GM12864 (cell line): ENCODE measurements around the gene KANSL1.

Experiments used
- DNase-seq: peaks from one replicate; pipeline ENCODE4 v3.0.0-alpha.2; 2011; ENCODE audit warnings: low read depth
- H3K4me3 ChIP-seq: 2 replicates; pipeline ENCODE4 v1.5.1; 2011; ENCODE audit warnings: mild to moderate bottlenecking, low read depth, low read length, control low read depth
- TF ChIP-seq, protein P1 (sequence below): IDR thresholded peaks from 2 replicates; pipeline ENCODE4 v1.5.1; 2011; ENCODE audit warnings: low read depth, mild to moderate bottlenecking, moderate library complexity, low read length, control low read depth, inconsistent platforms; ENCODE audit errors: missing control alignments

Gene KANSL1

DNA sequence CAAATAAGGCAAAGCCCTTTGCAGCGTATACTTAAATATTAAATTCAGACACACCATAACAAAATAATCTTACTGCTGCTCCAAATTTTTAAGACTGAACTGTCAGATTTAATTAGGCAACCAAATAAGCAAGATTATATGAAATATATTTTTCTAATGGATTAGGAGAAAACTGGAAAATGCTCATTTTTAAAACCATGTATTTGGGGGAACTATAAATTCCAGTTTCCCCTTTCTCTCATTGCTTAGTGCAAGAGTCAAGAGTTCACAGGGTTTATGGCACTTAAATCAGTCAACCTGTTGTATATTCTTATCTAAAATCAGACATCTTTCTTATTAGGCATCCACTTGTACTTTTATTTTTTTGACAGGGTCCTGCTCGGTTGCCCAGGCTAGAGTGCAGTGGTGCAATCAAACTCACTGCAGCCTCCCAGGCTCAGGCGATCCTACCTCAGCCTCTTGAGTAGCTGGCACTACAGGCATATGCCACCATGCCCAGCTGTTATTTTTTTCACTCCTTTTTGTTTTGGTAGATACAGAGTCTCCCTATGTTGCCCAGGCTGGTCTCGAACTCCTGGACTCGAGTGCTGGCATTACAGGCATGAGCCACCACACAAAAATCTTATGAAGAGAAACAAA, 2.1 kb upstream of the KANSL1 start:
- TF ChIP-seq, protein P1, sequence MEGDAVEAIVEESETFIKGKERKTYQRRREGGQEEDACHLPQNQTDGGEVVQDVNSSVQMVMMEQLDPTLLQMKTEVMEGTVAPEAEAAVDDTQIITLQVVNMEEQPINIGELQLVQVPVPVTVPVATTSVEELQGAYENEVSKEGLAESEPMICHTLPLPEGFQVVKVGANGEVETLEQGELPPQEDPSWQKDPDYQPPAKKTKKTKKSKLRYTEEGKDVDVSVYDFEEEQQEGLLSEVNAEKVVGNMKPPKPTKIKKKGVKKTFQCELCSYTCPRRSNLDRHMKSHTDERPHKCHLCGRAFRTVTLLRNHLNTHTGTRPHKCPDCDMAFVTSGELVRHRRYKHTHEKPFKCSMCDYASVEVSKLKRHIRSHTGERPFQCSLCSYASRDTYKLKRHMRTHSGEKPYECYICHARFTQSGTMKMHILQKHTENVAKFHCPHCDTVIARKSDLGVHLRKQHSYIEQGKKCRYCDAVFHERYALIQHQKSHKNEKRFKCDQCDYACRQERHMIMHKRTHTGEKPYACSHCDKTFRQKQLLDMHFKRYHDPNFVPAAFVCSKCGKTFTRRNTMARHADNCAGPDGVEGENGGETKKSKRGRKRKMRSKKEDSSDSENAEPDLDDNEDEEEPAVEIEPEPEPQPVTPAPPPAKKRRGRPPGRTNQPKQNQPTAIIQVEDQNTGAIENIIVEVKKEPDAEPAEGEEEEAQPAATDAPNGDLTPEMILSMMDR = no peak
- no peak for DNase-seq
- H3K4me3 ChIP-seq = no peak overlapping the region; the same call in 1 of the 2 replicates

DNA sequence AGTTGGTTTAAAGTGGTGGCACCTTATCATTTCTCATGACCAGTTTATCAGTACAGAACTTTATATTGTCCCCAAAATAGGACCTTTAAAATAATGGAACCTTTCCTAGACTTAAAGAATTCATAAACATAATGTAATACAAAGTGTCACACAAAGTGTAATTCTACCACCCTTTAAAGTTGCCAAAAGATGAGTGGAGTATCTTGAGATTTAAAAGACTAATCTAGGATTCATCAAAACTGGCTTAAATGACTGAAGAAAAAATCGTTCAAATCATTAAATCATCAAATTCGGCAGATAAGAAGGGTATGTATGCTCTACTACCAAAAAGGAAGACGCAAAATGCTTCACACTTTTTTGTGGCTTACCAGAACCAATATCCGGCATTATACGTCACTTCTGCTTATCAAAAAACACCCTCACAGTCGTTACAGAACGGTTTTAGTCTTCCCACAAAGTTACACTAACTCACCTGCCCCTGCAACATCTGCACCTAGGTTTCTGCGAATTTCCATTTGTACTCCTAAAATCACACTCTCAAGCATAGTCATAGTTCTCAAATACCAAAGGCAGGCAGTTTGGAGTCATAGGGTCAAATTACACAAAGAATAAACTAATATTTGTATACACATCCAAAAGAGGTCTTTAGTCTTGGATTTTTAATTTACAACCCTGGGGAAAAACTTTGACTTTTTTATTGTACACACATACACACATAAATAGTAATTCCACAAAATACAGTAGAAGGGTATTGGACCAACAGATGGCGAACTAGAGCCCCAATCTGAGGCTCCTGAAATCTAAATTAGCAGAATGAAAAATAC, 1.4 kb upstream of the KANSL1 start:
- peak; percentile 86 for DNase-seq
- TF ChIP-seq, protein P1 = peak; percentile 54
- H3K4me3 ChIP-seq = peak overlapping the region; percentile 93

DNA sequence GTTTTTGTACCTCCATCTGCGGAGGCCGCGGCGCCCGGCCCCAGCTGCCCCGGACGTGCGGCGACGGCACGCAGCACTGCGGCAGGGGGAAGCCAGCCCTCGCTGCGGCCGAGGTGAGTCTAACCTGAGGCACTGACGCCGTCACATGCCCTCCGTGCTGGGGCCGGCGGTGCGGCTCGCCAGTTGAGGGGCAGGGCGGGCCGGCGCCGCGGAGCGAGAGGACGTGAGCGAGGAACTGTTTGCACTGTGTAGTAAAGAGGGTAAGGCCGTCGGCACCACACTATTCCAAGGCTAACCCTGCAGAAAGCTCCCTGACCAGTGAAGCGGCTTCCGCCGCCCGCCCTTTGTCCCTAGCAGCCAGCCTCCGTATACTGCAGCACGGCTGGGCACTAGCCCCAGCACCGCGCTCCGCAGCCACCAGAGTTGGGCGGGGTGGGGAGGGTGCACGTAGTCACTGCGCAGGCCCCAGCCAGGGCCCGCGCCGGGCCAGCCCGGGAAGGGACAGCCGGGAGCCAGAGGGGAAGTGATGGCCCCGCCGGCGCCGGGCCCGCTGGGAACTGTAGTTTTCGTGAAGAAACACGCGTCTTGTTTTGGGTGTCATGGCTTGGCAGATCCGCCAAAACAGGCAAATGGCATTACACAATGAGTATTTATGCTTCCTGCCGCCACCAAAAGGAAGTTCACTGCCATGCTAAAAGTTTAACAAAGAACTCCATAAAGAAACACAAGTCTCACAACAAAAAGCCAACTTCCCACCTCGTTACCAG, 580 bp upstream of the KANSL1 start:
- TF ChIP-seq, protein P1 = no peak
- DNase-seq = peak; percentile 73
- peak overlapping the region; percentile 93 for H3K4me3 ChIP-seq

DNA sequence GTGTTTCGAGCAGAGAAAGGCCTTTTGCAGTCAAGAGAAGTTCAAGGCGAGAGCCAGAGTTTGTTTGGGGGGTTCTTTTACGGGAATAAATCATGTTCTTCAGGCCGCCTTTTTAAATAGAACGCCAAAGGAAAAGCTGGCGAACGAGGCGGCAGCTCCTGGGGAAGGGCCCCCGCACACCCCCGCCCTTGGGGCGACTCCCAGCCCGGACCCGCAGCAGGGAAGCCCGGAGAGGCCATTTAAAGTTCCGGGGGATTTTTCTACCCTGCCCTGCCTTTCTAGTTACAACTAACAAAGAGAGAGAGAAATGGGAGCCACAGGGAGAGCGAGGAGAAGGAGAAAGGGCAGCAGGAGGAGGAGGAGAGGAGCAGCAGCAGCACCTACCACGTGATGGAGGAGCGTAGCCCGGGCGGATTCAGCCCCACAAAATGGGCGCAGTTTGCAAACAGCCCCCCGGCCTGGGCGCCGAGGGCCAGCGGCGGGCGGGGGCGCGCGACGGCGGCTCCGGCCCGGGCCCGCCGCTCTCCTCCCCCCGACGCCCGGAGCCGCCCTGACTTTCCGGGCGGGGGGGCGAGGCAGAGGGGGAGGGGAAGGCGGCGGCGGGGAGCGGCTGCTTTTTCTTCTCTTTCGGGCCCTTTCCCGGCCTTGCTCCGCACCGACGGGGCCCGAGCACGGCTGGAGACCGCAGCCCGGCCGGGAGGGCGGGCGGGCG, 634 bp downstream of the KANSL1 start:
- TF ChIP-seq, protein P1 = no peak
- DNase-seq = no peak
- H3K4me3 ChIP-seq = peak overlapping the region; percentile 93

DNA sequence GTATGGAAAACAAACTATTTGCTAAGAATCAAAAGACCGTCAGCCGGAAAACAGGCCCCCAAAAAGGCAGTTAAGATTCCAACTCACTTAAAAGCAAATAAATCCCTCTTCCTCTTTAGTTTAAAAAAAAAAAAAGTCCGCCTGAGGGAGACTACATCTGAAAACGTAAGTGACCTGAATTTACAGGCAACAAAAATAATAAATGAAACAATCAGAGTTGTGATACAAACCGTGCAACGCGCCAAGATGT, 1.1 kb downstream of the KANSL1 start:
- TF ChIP-seq, protein P1 = no peak

DNA sequence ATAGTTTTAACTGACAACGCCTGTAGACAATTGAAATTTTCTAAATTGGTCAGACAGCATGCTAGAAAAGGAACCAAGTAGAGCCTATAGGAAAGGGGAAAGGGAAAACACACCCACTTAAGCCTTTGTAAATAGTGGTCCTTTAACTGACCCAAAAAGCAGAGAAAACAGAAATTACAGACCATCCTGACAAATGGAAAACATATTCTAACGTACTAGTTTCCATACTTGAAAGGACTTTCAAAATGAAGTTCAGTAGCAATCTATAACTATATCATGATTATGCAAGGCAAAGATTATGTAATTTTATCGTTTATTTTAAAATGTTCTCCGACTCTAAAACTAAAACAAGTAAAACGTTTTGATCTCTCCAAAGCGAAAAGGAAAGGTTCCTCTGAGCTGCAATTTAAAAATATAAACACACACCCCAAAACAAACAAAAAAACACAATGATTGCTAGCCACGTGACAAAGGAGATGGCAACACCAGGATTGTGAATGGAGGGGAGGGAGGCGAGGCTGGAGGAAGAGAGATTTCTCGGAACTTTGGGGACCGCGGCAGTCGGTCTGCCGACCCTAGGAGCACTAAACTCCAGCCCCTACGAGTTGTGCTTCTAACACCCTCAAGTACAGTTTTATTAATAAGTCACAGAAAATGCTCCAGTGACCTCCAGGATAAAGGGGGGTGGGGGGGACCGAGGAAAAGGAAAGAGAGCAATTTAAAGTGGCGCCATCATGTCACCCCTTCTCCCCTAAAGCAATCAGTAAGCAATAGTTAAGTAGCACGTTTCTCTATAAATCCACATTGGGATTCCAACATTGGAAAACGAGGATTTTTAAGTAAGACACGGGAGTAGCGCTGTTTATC, 1.7 kb downstream of the KANSL1 start:
- H3K4me3 ChIP-seq = peak overlapping the region; percentile 93
- no peak for DNase-seq
- TF ChIP-seq, protein P1 = no peak

More for the DNA sequence above, 1.1 kb downstream of the KANSL1 start:
- no peak for DNase-seq
- H3K4me3 ChIP-seq = peak overlapping the region; percentile 93
